ENCODE measurements around the gene DCXR. TPM values are rescaled to one million over a fixed set of nuclear protein-coding genes. Genes with fewer than 3 reads are reported as not detected.
A peak's percentile ranks its signal among the peaks of the same experiment; 100 is the strongest.

DCXR gene
- total and polyA plus RNA-seq, 2 of the 13 experiments (the other 11 are each of a cell fraction or from before 2014, with no cell fraction given) = 287 to 311 TPM

- TF ChIP-seq ARID4A (CRISPR knock-in tag; IDR thresholded peaks at IDR 0.05; ENCODE audit: borderline replicate concordance) (no peak; the same call in 1 of the 2 replicates), NR0B2 (CRISPR knock-in tag; IDR thresholded peaks at IDR 0.05) (0 out of 2 replicates have a peak, but pooled peaks have one; percentile 17), RXRB (CRISPR knock-in tag; IDR thresholded peaks at IDR 0.05; ENCODE audit: borderline replicate concordance) (no peak), SALL2 (CRISPR knock-in tag; IDR thresholded peaks at IDR 0.05) (no peak; the same call in 1 of the 2 replicates), CBX1 (IDR thresholded peaks at IDR 0.05; ENCODE audit: low read depth) (no peak), ZNF138 (CRISPR knock-in tag; IDR thresholded peaks at IDR 0.05; ENCODE audit: low read depth) (0 out of 2 replicates have a peak, but pooled peaks have one; percentile 38), NFKBIZ (CRISPR knock-in tag; IDR thresholded peaks at IDR 0.05) (no peak), ZNF205 (CRISPR knock-in tag; IDR thresholded peaks at IDR 0.05) (no peak), HOMEZ (CRISPR knock-in tag; IDR thresholded peaks at IDR 0.05; ENCODE audit: low read depth) (no peak), PRDM15 (CRISPR knock-in tag; IDR thresholded peaks at IDR 0.05) (no peak; the same call in 1 of the 2 replicates), HES4 (CRISPR knock-in tag; IDR thresholded peaks at IDR 0.05; ENCODE audit: borderline replicate concordance) (no peak), ZNF343 (CRISPR knock-in tag; IDR thresholded peaks at IDR 0.05) (peak; percentile 56; the same call in 1 of the 2 replicates), MBD4 (IDR thresholded peaks at IDR 0.05; ENCODE audit: borderline replicate concordance, low read length) (no peak; the same call in 1 of the 2 replicates), E2F5 (CRISPR knock-in tag; conservative IDR thresholded peaks at IDR 0.05) (no peak), HNRNPL (IDR thresholded peaks at IDR 0.05; ENCODE audit: low read depth, low read length) (no peak), ZNF747 (CRISPR knock-in tag; IDR thresholded peaks at IDR 0.05; ENCODE audit: borderline replicate concordance) (no peak), SP5 (CRISPR knock-in tag; IDR thresholded peaks at IDR 0.05; ENCODE audit: borderline replicate concordance, low read depth) (no peak), SYNCRIP (IDR thresholded peaks at IDR 0.05; ENCODE audit: insufficient read depth, low read depth, low read length) (no peak)
These were observed 38.7 kb upstream of the DCXR start (continued) for GRCh38 chr17:82076018-82076784.
